Measurements from ENCODE around the gene RAB31. TPM values are rescaled to one million over a fixed set of nuclear protein-coding genes. Genes with fewer than 3 reads are reported as not detected.
"Not testable (repeated sequence)": the region's sequence is repeated elsewhere in the genome, so short reads cannot be mapped to it uniquely, and the experiment has no call there.

The RAB31 gene
- total and polyA plus RNA-seq, 2 donors from 2014 or later, result 17.3 to 77.1 TPM

- intact Hi-C loops (cut with DNase I), result no loop called here
- H3K9me3 ChIP-seq (ENCODE audit: control insufficient read depth in 2 of 3, insufficient read depth in 1 of 3, low read length in 3 of 3), result no peaks in the 10 kb centered on the region
- no peak for DNase-seq
- no peak overlapping the region for H3K4me3 ChIP-seq (ENCODE audit: low read length in 3 of 3)
- no peaks in the 10 kb centered on the region for H3K4me1 ChIP-seq (ENCODE audit: control insufficient read depth in 2 of 3, insufficient read depth in 2 of 3, low read depth in 1 of 3, low read length in 3 of 3)
- no peak overlapping the region for H3K9ac ChIP-seq (ENCODE audit: low read length in 3 of 3)
- H3K27ac ChIP-seq (ENCODE audit: low read depth in 2 of 2, low read length in 2 of 2), result no peak overlapping the region
- no peaks in the 10 kb centered on the region for H3K27me3 ChIP-seq (ENCODE audit: control insufficient read depth, insufficient read depth, low read length)
- no peak for TF ChIP-seq CTCF (IDR thresholded peaks at IDR 0.05; ENCODE audit: borderline replicate concordance, extremely low read depth, insufficient read depth)
- no peak for FAIRE-seq
- no peaks in the 10 kb centered on the region for H3K36me3 ChIP-seq (ENCODE audit: control insufficient read depth in 2 of 3, insufficient read depth in 3 of 3, low read length in 3 of 3)
Measured at GRCh38 chr18:9890196-9890595, 182.1 kb downstream of the RAB31 start.

- H3K36me3 ChIP-seq (ENCODE audit: control insufficient read depth in 2 of 3, insufficient read depth in 3 of 3, low read length in 3 of 3), result no peaks in the 10 kb centered on the region
- DNase-seq (no peak), FAIRE-seq (no peak)
- no peaks in the 10 kb centered on the region for H3K4me1 ChIP-seq (ENCODE audit: control insufficient read depth in 2 of 3, insufficient read depth in 2 of 3, low read depth in 1 of 3, low read length in 3 of 3)
- H3K27ac ChIP-seq (ENCODE audit: low read depth in 2 of 2, low read length in 2 of 2), result no peak overlapping the region
- intact Hi-C loops (cut with DNase I), result no loop called here
- no peak overlapping the region for H3K9ac ChIP-seq (ENCODE audit: low read length in 3 of 3)
- no peak for TF ChIP-seq CTCF (IDR thresholded peaks at IDR 0.05; ENCODE audit: borderline replicate concordance, extremely low read depth, insufficient read depth)
- no peaks in the 10 kb centered on the region for H3K9me3 ChIP-seq (ENCODE audit: control insufficient read depth in 2 of 3, insufficient read depth in 1 of 3, low read length in 3 of 3)
- no peak overlapping the region for H3K4me3 ChIP-seq (ENCODE audit: low read length in 3 of 3)
- no peaks in the 10 kb centered on the region for H3K27me3 ChIP-seq (ENCODE audit: control insufficient read depth, insufficient read depth, low read length)
Measured at GRCh38 chr18:9890957-9891356, 182.9 kb downstream of the RAB31 start.

- H3K27me3 ChIP-seq (ENCODE audit: control insufficient read depth, insufficient read depth, low read length); intact Hi-C loops (cut with DNase I); H3K36me3 ChIP-seq (ENCODE audit: control insufficient read depth in 2 of 3, insufficient read depth in 3 of 3, low read length in 3 of 3); DNase-seq; H3K4me1 ChIP-seq (ENCODE audit: control insufficient read depth in 2 of 3, insufficient read depth in 2 of 3, low read depth in 1 of 3, low read length in 3 of 3); H3K9ac ChIP-seq (ENCODE audit: low read length in 3 of 3); H3K4me3 ChIP-seq (ENCODE audit: low read length in 3 of 3); FAIRE-seq; H3K9me3 ChIP-seq (ENCODE audit: control insufficient read depth in 2 of 3, insufficient read depth in 1 of 3, low read length in 3 of 3); H3K27ac ChIP-seq (ENCODE audit: low read depth in 2 of 2, low read length in 2 of 2): not testable (repeated sequence)
Measured at GRCh38 chr18:9891515-9891914, 183.4 kb downstream of the RAB31 start.

- no peaks in the 10 kb centered on the region for H3K4me1 ChIP-seq (ENCODE audit: control insufficient read depth in 2 of 3, insufficient read depth in 2 of 3, low read depth in 1 of 3, low read length in 3 of 3)
- FAIRE-seq, result no peak
Measured at GRCh38 chr18:9894454-9895068, 186.5 kb downstream of the RAB31 start.

More at GRCh38 chr18:9894454-9895068, 186.5 kb downstream of the RAB31 start:
- Histone ChIP-seq H3K9me3 (ENCODE audit: control insufficient read depth in 2 of 3, insufficient read depth in 1 of 3, low read length in 3 of 3) (no peaks in the 10 kb centered on the region), H3K27ac (ENCODE audit: low read depth in 2 of 2, low read length in 2 of 2) (no peak overlapping the region), H3K36me3 (ENCODE audit: control insufficient read depth in 2 of 3, insufficient read depth in 3 of 3, low read length in 3 of 3) (no peaks in the 10 kb centered on the region), H3K9ac (ENCODE audit: low read length in 3 of 3) (no peak overlapping the region), H3K27me3 (ENCODE audit: control insufficient read depth, insufficient read depth, low read length) (no peaks in the 10 kb centered on the region), H3K4me3 (ENCODE audit: low read length in 3 of 3) (no peak overlapping the region)
- DNase-seq, result no peak
- intact Hi-C loops (cut with DNase I), result no loop called here
- no peak for TF ChIP-seq CTCF (IDR thresholded peaks at IDR 0.05; ENCODE audit: borderline replicate concordance, extremely low read depth, insufficient read depth)
